Measurements from ENCODE around the gene CREBBP. TPM values are rescaled to one million over a fixed set of nuclear protein-coding genes. Genes with fewer than 3 reads are reported as not detected.

CREBBP gene
- polyA plus RNA-seq, 2 of the 4 experiments (the other 2 are of a cell fraction): 8.0 to 13.4 TPM

- 91% methylated on average over 6 of the region's 6 CpGs for WGBS (ENCODE audit: missing lambda C conversion rate)
- POLR2A ChIA-PET: no interaction called here
- Histone ChIP-seq H3K27ac (no peak overlapping the region), H3K9me3 (no peaks in the 10 kb centered on the region), H3K4me2 (no peak overlapping the region), H3K4me1 (no peaks in the 10 kb centered on the region), H3K4me3 (no peak overlapping the region)
- FAIRE-seq: no peak
- no peak for DNase-seq (ENCODE audit: low read depth in 1 of 2, low spot score in 1 of 2)
- TF ChIP-seq FOSB (CRISPR knock-in tag; IDR thresholded peaks at IDR 0.05) (no peak), ZSCAN20 (CRISPR knock-in tag; IDR thresholded peaks at IDR 0.05) (no peak), POLR2AphosphoS2 (conservative IDR thresholded peaks at IDR 0.05; ENCODE audit: low read length) (no peak), TFCP2L1 (CRISPR knock-in tag; IDR thresholded peaks at IDR 0.05) (no peak), SMC3 (IDR thresholded peaks at IDR 0.05) (no peak), ESRRA (IDR thresholded peaks at IDR 0.05; ENCODE audit: borderline replicate concordance, low read length) (no peak)
- TF ChIP-seq, protein P1, sequence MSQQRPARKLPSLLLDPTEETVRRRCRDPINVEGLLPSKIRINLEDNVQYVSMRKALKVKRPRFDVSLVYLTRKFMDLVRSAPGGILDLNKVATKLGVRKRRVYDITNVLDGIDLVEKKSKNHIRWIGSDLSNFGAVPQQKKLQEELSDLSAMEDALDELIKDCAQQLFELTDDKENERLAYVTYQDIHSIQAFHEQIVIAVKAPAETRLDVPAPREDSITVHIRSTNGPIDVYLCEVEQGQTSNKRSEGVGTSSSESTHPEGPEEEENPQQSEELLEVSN (IDR thresholded peaks at IDR 0.05; ENCODE audit: borderline replicate concordance, low read depth): no peak
- TF ChIP-seq, protein P2, sequence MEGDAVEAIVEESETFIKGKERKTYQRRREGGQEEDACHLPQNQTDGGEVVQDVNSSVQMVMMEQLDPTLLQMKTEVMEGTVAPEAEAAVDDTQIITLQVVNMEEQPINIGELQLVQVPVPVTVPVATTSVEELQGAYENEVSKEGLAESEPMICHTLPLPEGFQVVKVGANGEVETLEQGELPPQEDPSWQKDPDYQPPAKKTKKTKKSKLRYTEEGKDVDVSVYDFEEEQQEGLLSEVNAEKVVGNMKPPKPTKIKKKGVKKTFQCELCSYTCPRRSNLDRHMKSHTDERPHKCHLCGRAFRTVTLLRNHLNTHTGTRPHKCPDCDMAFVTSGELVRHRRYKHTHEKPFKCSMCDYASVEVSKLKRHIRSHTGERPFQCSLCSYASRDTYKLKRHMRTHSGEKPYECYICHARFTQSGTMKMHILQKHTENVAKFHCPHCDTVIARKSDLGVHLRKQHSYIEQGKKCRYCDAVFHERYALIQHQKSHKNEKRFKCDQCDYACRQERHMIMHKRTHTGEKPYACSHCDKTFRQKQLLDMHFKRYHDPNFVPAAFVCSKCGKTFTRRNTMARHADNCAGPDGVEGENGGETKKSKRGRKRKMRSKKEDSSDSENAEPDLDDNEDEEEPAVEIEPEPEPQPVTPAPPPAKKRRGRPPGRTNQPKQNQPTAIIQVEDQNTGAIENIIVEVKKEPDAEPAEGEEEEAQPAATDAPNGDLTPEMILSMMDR (IDR thresholded peaks at IDR 0.05): no peak
- TF ChIP-seq, protein P3, sequence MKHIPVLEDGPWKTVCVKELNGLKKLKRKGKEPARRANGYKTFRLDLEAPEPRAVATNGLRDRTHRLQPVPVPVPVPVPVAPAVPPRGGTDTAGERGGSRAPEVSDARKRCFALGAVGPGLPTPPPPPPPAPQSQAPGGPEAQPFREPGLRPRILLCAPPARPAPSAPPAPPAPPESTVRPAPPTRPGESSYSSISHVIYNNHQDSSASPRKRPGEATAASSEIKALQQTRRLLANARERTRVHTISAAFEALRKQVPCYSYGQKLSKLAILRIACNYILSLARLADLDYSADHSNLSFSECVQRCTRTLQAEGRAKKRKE (CRISPR knock-in tag; IDR thresholded peaks at IDR 0.05; ENCODE audit: low read depth): no peak
- ATAC-seq: no peak
- CTCF ChIA-PET: interaction anchor here (1.5 kb wide), 1 partner anchor 38 kb away, joined by 3 read pairs; no protein-coding TSS in a partner anchor
Measured at GRCh38 chr16:3810198-3810664, 70.3 kb downstream of the CREBBP start.

DNA sequence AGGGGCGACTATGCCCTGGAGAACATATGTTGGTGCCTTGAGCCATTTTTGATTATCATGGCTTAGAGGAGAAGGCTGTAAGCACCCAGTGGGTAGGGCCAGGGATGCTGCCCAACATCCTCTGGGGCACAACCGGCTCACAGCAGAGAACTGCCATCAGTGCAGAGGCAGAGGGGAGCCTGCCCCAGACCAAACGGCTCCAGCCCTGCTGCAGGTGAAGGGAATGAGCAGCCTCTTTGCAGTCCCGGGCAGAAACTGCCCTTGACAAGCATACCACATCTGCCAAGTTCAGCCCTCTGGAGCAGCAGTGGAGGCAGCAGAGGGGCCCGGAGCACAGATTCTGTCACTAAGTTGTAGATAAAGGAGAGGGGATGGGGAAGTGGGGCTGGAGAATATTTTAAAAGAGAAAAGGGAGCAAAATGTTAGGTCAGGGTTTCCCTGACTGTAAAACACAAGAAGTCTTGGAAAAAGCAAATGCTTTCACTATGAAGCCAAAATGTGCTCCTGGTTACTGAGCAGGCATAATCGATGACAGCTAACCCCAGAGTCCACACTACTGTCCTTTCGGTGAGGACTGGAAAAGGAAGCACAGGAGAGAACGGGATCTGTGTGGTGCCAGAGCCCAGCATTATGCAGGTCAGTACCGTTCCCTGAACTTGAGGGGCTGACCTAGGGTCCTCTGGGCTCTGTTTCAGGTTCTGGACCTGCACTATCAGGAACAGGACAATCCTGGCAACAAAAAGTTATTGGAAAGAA is 72.0 kb downstream of the CREBBP start:
- Histone ChIP-seq H3K4me1 (no peaks in the 10 kb centered on the region), H3K4me2 (no peak overlapping the region), H3K4me3 (no peak overlapping the region), H3K27ac (no peak overlapping the region), H3K9me3 (no peaks in the 10 kb centered on the region)
- ATAC-seq (no peak), FAIRE-seq (no peak), DNase-seq (ENCODE audit: low read depth in 1 of 2, low spot score in 1 of 2) (no peak)
- 87% methylated on average over 8 of the region's 9 CpGs for WGBS (ENCODE audit: missing lambda C conversion rate)
- POLR2A ChIA-PET: no interaction called here
- no peak for TF ChIP-seq ELK1 (IDR thresholded peaks at IDR 0.05; ENCODE audit: low read depth, low read length)
- no peak for TF ChIP-seq NPAS2 (CRISPR knock-in tag; IDR thresholded peaks at IDR 0.05; ENCODE audit: borderline replicate concordance)
- no peak for TF ChIP-seq GATA3 (IDR thresholded peaks at IDR 0.05; ENCODE audit: borderline replicate concordance)
- TF ChIP-seq KDM5A (IDR thresholded peaks at IDR 0.05): no peak
- no peak for TF ChIP-seq RNF2 (IDR thresholded peaks at IDR 0.05; ENCODE audit: borderline replicate concordance, low read depth)
- no peak for TF ChIP-seq POLR2AphosphoS2 (conservative IDR thresholded peaks at IDR 0.05; ENCODE audit: low read length)
- TF ChIP-seq CEBPB (IDR thresholded peaks at IDR 0.05): no peak
- TF ChIP-seq, protein P4, sequence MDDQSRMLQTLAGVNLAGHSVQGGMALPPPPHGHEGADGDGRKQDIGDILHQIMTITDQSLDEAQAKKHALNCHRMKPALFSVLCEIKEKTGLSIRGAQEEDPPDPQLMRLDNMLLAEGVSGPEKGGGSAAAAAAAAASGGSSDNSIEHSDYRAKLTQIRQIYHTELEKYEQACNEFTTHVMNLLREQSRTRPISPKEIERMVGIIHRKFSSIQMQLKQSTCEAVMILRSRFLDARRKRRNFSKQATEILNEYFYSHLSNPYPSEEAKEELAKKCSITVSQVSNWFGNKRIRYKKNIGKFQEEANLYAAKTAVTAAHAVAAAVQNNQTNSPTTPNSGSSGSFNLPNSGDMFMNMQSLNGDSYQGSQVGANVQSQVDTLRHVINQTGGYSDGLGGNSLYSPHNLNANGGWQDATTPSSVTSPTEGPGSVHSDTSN (IDR thresholded peaks at IDR 0.05): no peak
- no peak for TF ChIP-seq FOXS1 (CRISPR knock-in tag; IDR thresholded peaks at IDR 0.05)
- TF ChIP-seq, protein P5, sequence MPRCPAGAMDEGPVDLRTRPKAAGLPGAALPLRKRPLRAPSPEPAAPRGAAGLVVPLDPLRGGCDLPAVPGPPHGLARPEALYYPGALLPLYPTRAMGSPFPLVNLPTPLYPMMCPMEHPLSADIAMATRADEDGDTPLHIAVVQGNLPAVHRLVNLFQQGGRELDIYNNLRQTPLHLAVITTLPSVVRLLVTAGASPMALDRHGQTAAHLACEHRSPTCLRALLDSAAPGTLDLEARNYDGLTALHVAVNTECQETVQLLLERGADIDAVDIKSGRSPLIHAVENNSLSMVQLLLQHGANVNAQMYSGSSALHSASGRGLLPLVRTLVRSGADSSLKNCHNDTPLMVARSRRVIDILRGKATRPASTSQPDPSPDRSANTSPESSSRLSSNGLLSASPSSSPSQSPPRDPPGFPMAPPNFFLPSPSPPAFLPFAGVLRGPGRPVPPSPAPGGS (IDR thresholded peaks at IDR 0.05): no peak
- TF ChIP-seq EHF (CRISPR knock-in tag; IDR thresholded peaks at IDR 0.05): no peak
- no peak for TF ChIP-seq FOSL2 (IDR thresholded peaks at IDR 0.05)
- TF ChIP-seq FOSL2 (CRISPR knock-in tag; IDR thresholded peaks at IDR 0.05): no peak
- TF ChIP-seq HOXB13 (CRISPR knock-in tag; IDR thresholded peaks at IDR 0.05; ENCODE audit: low read depth): no peak
- no peak for TF ChIP-seq RAD21 (conservative IDR thresholded peaks at IDR 0.05 in 1 of 2, IDR thresholded peaks at IDR 0.05 in 1 of 2)
- TF ChIP-seq, protein P6, sequence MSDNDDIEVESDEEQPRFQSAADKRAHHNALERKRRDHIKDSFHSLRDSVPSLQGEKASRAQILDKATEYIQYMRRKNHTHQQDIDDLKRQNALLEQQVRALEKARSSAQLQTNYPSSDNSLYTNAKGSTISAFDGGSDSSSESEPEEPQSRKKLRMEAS (IDR thresholded peaks at IDR 0.05): no peak
- no peak for TF ChIP-seq HDAC2 (IDR thresholded peaks at IDR 0.05)
- TF ChIP-seq POLR2A (IDR thresholded peaks at IDR 0.05; ENCODE audit: low read length): no peak
- TF ChIP-seq NR3C1 (IDR thresholded peaks at IDR 0.05): no peak
- TF ChIP-seq, protein P1 (IDR thresholded peaks at IDR 0.05; ENCODE audit: borderline replicate concordance, low read depth): no peak
- no peak for TF ChIP-seq SMC3 (IDR thresholded peaks at IDR 0.05)
- CTCF ChIA-PET: no interaction called here

Data from A549 (cell line).